ENCODE measurements around the gene RFX8.

The RFX8 gene

DNA sequence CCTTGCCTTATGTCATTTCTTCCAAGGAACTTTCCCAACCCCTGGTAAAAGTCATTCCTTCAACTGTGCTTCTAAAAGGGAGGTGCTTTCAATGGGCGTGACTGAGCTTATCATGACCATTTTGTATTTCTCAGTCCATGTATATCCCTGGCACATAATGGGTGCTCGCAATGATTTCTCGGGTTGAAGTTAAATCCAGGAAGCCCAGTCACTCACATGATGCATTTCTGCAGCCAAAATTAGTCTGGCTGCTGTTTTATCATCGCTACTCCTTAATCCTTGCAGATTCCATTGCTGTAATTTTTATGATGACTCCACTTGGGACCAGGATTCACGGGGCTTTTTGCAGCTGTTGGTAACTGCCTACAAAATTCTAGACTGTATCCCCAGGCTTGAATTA, 25.9 kb upstream of the RFX8 start:
- peak overlapping the region in 1 of 3 experiments; percentile 60 for H3K4me3 Mint-ChIP-seq
- TF ChIP-seq, protein P1, sequence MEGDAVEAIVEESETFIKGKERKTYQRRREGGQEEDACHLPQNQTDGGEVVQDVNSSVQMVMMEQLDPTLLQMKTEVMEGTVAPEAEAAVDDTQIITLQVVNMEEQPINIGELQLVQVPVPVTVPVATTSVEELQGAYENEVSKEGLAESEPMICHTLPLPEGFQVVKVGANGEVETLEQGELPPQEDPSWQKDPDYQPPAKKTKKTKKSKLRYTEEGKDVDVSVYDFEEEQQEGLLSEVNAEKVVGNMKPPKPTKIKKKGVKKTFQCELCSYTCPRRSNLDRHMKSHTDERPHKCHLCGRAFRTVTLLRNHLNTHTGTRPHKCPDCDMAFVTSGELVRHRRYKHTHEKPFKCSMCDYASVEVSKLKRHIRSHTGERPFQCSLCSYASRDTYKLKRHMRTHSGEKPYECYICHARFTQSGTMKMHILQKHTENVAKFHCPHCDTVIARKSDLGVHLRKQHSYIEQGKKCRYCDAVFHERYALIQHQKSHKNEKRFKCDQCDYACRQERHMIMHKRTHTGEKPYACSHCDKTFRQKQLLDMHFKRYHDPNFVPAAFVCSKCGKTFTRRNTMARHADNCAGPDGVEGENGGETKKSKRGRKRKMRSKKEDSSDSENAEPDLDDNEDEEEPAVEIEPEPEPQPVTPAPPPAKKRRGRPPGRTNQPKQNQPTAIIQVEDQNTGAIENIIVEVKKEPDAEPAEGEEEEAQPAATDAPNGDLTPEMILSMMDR (IDR thresholded peaks at IDR 0.05; ENCODE audit: unreplicated experiment in 3 of 3), result no peak
- H3K36me3 Mint-ChIP-seq (ENCODE audit: low read depth), result no peaks in the 10 kb centered on the region
- H3K4me1 Mint-ChIP-seq, result peaks cover 46% of the 10 kb centered on the region
- peak overlapping the region; percentile 88 to 93 (median 88) for H3K27ac Mint-ChIP-seq
- H3K9me3 Mint-ChIP-seq, result no peaks in the 10 kb centered on the region
- H3K27me3 Mint-ChIP-seq (ENCODE audit: low read depth), result no peaks in the 10 kb centered on the region

DNA sequence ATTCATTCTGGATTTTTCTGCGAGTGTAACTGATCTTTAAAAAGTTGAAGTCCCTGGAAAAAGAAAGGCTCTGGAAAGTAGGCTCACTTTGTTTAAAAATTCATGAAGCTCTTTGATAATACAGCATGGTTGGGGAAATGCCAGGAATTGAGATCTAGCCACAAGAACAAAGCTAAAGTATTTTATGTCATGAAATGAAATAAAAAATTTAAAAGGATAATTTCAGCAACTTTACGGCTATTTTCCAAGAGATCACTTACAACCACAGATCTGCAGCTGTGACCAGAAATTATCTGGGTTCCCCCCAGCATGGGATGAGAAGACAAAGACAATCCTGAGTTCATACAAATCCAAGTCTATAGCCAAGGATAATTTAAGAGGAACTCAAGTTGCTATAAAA, 25.3 kb upstream of the RFX8 start:
- H3K9me3 Mint-ChIP-seq, result no peaks in the 10 kb centered on the region

DNA sequence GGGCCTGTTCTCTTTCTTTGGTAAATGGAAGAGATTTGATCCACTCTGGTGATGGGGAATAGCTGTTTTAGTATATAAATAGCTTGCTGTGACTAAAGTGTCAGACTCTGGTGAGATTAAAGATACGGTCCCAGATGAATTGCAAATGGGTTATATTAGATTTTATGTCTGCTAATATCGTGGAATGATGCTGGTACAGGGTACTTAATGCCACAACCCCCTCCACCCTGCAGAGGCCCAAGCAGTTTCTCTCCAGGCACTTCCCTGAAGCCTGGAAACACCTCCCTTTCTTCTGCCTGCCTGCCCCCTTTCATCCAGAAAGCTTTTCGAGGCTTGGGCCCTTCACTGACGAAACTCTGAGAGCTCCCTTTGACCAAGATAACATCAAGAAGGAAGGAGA, 21.4 kb upstream of the RFX8 start:
- Mint-ChIP-seq H3K9me3 (no peaks in the 10 kb centered on the region), H3K36me3 (ENCODE audit: low read depth) (no peaks in the 10 kb centered on the region), H3K4me3 (no peak overlapping the region), H3K27ac (peak overlapping the region in 2 of 3 experiments; percentile 65 to 74), H3K27me3 (ENCODE audit: low read depth) (no peaks in the 10 kb centered on the region), H3K4me1 (peaks cover 31% of the 10 kb centered on the region)
- TF ChIP-seq, protein P1 (IDR thresholded peaks at IDR 0.05; ENCODE audit: unreplicated experiment in 3 of 3), result no peak

More for the DNA sequence above, 25.3 kb upstream of the RFX8 start:
- no peaks in the 10 kb centered on the region for H3K36me3 Mint-ChIP-seq (ENCODE audit: low read depth)
- peak overlapping the region in 1 of 3 experiments; percentile 6 for H3K4me3 Mint-ChIP-seq
- H3K27ac Mint-ChIP-seq, result peak overlapping the region; percentile 88 to 93 (median 88)
- no peaks in the 10 kb centered on the region for H3K27me3 Mint-ChIP-seq (ENCODE audit: low read depth)
- TF ChIP-seq, protein P1 (IDR thresholded peaks at IDR 0.05; ENCODE audit: unreplicated experiment in 3 of 3), result no peak
- peaks cover 46% of the 10 kb centered on the region for H3K4me1 Mint-ChIP-seq

DNA sequence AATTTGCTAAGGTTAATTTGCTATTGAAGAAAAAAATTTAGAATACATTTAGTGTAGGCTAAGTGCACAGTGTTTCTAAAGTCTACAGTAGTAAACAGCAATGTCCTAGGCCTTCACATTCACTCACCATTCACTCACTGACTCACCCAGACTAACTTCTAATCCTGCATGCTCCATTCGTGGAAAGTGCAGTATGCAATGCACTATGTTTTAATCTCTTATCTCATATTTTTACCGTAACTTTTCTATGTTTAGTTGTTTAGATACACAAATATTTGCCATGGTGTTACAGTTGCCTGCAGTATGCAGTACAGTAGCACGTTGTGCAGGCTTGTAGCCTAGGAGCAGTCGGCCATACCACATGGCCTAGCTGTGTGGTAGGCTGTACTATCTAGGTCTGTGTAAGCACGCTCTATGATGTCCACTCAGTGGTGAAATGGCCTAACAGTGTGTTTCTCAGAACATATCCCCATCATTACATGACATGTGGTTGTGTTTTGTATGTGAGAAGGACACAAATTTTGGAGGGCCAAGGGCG, 18.1 kb upstream of the RFX8 start:
- TF ChIP-seq, protein P1 (IDR thresholded peaks at IDR 0.05; ENCODE audit: unreplicated experiment in 3 of 3), result no peak
- H3K27ac Mint-ChIP-seq, result no peak overlapping the region
- H3K27me3 Mint-ChIP-seq (ENCODE audit: low read depth), result peaks cover 3% of the 10 kb centered on the region
- peaks cover 15% of the 10 kb centered on the region for H3K4me1 Mint-ChIP-seq
- H3K4me3 Mint-ChIP-seq, result no peak overlapping the region
- no peaks in the 10 kb centered on the region for H3K36me3 Mint-ChIP-seq (ENCODE audit: low read depth)
- H3K9me3 Mint-ChIP-seq, result peaks cover 8% of the 10 kb centered on the region

DNA sequence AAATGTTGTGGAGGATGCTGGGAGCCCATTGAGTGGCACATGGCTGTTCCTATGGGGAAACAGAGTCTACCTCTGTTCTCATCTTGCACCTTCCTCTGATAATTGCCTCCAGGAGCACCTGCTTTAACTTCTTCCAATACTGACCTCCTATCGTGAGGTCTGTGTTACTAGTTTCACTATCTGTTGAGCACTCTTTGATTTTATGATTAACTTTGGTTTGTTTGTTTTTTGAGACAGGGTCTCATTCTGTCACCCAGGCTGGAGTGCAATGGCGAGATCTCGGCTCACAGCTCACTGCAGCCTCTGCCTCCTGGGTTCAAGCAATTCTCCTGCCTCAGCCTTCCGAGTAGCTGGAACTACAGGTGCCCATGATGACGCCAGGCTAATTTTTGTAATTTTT, 12.1 kb upstream of the RFX8 start:
- TF ChIP-seq, protein P1 (IDR thresholded peaks at IDR 0.05; ENCODE audit: unreplicated experiment in 3 of 3), result no peak
- Mint-ChIP-seq H3K9me3 (peaks cover 8% of the 10 kb centered on the region), H3K36me3 (ENCODE audit: low read depth) (no peaks in the 10 kb centered on the region), H3K27ac (peak overlapping the region in 2 of 3 experiments; percentile 16 to 45), H3K4me1 (no peaks in the 10 kb centered on the region), H3K27me3 (ENCODE audit: low read depth) (peaks cover 10% of the 10 kb centered on the region), H3K4me3 (no peak overlapping the region)

DNA sequence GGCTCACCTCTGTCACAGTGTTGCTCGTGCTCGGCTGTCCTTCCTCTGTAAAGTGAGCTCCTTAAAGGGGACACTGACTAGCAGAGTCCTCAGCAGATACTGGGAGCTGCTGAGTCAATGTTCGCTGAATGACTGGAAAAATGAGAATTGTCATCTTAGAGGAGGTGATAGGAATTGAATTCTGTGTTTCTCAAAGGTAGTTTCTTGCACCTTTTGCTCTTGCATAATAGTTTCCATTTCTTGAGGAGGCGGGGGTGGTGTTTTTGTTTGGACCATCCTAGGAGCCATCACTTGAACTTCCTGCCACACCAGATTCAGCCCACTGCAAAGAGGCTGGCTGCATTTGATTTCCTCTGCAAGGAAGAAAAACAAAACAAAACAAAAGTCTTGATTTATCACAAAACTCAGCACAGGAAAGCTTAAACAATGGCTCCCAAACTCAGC, 11.4 kb upstream of the RFX8 start:
- Mint-ChIP-seq H3K27me3 (ENCODE audit: low read depth) (peaks cover 10% of the 10 kb centered on the region), H3K4me3 (no peak overlapping the region), H3K36me3 (ENCODE audit: low read depth) (no peaks in the 10 kb centered on the region), H3K27ac (peak overlapping the region in 2 of 3 experiments; percentile 18 to 45), H3K9me3 (peaks cover 8% of the 10 kb centered on the region), H3K4me1 (no peaks in the 10 kb centered on the region)
- TF ChIP-seq, protein P1 (IDR thresholded peaks at IDR 0.05; ENCODE audit: unreplicated experiment in 3 of 3), result no peak

Data from nephron (organoid).